Measurements from ENCODE around the gene AIFM3. TPM values are rescaled to one million over a fixed set of nuclear protein-coding genes. Genes with fewer than 3 reads are reported as not detected.

AIFM3 gene
- total and polyA plus RNA-seq, 2 of the 13 experiments (the other 11 are each of a cell fraction or from before 2014, with no cell fraction given), result 9.0 to 15.3 TPM

GRCh38 chr22:20964799-20965103, 2.3 kb upstream of the AIFM3 start:
- in situ Hi-C loops (cut with HindIII; ENCODE audit: extremely low pct_ligation_motif_present, low pct_unique_long_range_greater_than_20kb), result no loop called here

More at GRCh38 chr22:20964799-20965103, 2.3 kb upstream of the AIFM3 start:
- ATAC-seq (no peak), FAIRE-seq (no peak), DNase-seq (ENCODE audit: low spot score) (no peak)
- Histone ChIP-seq H3K27me3 (ENCODE audit: control insufficient read depth in 1 of 2, insufficient read depth in 2 of 2, low read length in 2 of 2) (no peaks in the 10 kb centered on the region), H3K36me3 (replicated peaks in 1 of 2; ENCODE audit: control insufficient read depth in 1 of 2, insufficient read depth in 2 of 2, low read length in 2 of 2) (no peaks in the 10 kb centered on the region), H3K9me3 (ENCODE audit: low read length) (no peaks in the 10 kb centered on the region), H2AFZ (ENCODE audit: low read length) (no peak overlapping the region), H3K4me2 (ENCODE audit: low read depth, low read length) (peak overlapping the region; percentile 99), H3K4me3 (replicated peaks in 1 of 3; ENCODE audit: insufficient read depth in 1 of 3, low read depth in 2 of 3, low read length in 3 of 3) (peak overlapping the region; percentile 61 to 72 (median 72)), H3K79me2 (ENCODE audit: insufficient read depth, low read length) (peaks cover 4% of the 10 kb centered on the region), H3K27ac (ENCODE audit: extremely low read length, insufficient read depth, low read length) (peak overlapping the region; percentile 69), H3K9ac (ENCODE audit: insufficient read depth, low read depth, low read length) (peak overlapping the region; percentile 75), H3K4me1 (ENCODE audit: insufficient read depth, low read length) (peaks cover 56% of the 10 kb centered on the region), H4K20me1 (ENCODE audit: insufficient read depth, low read length) (no peaks in the 10 kb centered on the region)
- TF ChIP-seq PRDM10 (CRISPR knock-in tag; IDR thresholded peaks at IDR 0.05; ENCODE audit: low read depth), result no peak
- TF ChIP-seq TBX2 (CRISPR knock-in tag; IDR thresholded peaks at IDR 0.05; ENCODE audit: borderline replicate concordance), result 0 out of 2 replicates have a peak, but pooled peaks have one; percentile 4
- peak; percentile 44; the same call in 1 of the 2 replicates for TF ChIP-seq ZFY (CRISPR knock-in tag; IDR thresholded peaks at IDR 0.05)
- POLR2A ChIA-PET, result interaction anchor here (1.1 to 3.9 kb wide), 2 partner anchors 16 to 38 kb away, joined by 3 to 33 read pairs; partner anchors contain the start of gene LZTR1
- CTCF ChIA-PET (ENCODE audit: low intra/inter-chr PET ratio, low total read pairs), result interaction anchor here (1.0 kb wide), 1 partner anchor 79 kb away, joined by 3 read pairs; no protein-coding TSS in a partner anchor
- intact Hi-C loops (cut with micrococcal nuclease; ENCODE audit: unreplicated experiment), result loop anchor here (5.0 kb wide), 1 partner anchor 77 kb away; no protein-coding TSS in a partner anchor
- no TSS peak for BruUV-seq (replicated peaks)
- WGBS (ENCODE audit: low lambda C conversion rate), result 0% methylated on average over 6 of the region's 28 CpGs
